NCI-H226 (cell line): ENCODE data around the gene EFHD2.
A peak's percentile ranks its signal among the peaks of the same experiment; 100 is the strongest.
"Not testable (repeated sequence)": the region's sequence is repeated elsewhere in the genome, so short reads cannot be mapped to it uniquely, and the experiment has no call there.

Experiments
- DNase-seq: peaks from one replicate; pipeline ENCODE4 v3.0.0-alpha.2; 2015

The EFHD2 gene

GRCh38 chr1:15409388-15410222 is at the start of gene EFHD2:
Gene EFHD2, plus strand, starts transcription at chr1:15409888. Its CDS starts 84 bp downstream, at chr1:15409972.
- DNase-seq, result peak; percentile 69

- DNase-seq, result no peak
These were observed 49.0 kb upstream of the EFHD2 start for GRCh38 chr1:15360700-15361099.

GRCh38 chr1:15362096-15362736 is 47.5 kb upstream of the EFHD2 start:
- DNase-seq, result no peak

GRCh38 chr1:15362737-15363128 is 47.0 kb upstream of the EFHD2 start:
- no peak for DNase-seq

- DNase-seq, result no peak
These were observed 44.9 kb upstream of the EFHD2 start for GRCh38 chr1:15364740-15365139.

- no peak for DNase-seq
These were observed 40.8 kb upstream of the EFHD2 start for GRCh38 chr1:15368888-15369287.

- no peak for DNase-seq
These were observed 39.4 kb upstream of the EFHD2 start for GRCh38 chr1:15370268-15370667.

GRCh38 chr1:15370781-15371520 is 38.7 kb upstream of the EFHD2 start:
- DNase-seq, result no peak

GRCh38 chr1:15371610-15372545 is 37.8 kb upstream of the EFHD2 start:
- no peak for DNase-seq

- DNase-seq, result no peak
These were observed 31.0 kb upstream of the EFHD2 start for GRCh38 chr1:15378729-15379128.

- not testable (repeated sequence) for DNase-seq
These were observed 30.5 kb upstream of the EFHD2 start for GRCh38 chr1:15379151-15379550.

GRCh38 chr1:15380601-15381508 is 28.8 kb upstream of the EFHD2 start:
- no peak for DNase-seq

- no peak for DNase-seq
These were observed 27.9 kb upstream of the EFHD2 start for GRCh38 chr1:15381805-15382204.

GRCh38 chr1:15382601-15383518 is 26.8 kb upstream of the EFHD2 start:
- no peak for DNase-seq

- no peak for DNase-seq
These were observed 25.9 kb upstream of the EFHD2 start for GRCh38 chr1:15383810-15384209.

- DNase-seq, result no peak
These were observed 25.3 kb upstream of the EFHD2 start for GRCh38 chr1:15384301-15384901.

GRCh38 chr1:15385420-15385819 is 24.3 kb upstream of the EFHD2 start:
- DNase-seq, result no peak

- DNase-seq, result no peak
These were observed 23.4 kb upstream of the EFHD2 start for GRCh38 chr1:15386164-15386749.

- no peak for DNase-seq
These were observed 21.3 kb upstream of the EFHD2 start for GRCh38 chr1:15388201-15388880.
